WTC11 (cell line): ENCODE measurements around the gene GPATCH2L. TPM values are rescaled to one million over a fixed set of nuclear protein-coding genes. Genes with fewer than 3 reads are reported as not detected.

ENCODE experiments used
- ATAC-seq: fragments of 200-7000 bp; cut with Tn5 transposase; 2 replicates; pipeline ENCODE4 v1.10.0; 2021; ENCODE audit warnings: mild to moderate bottlenecking, moderate library complexity
- CTCF ChIA-PET: fragments of 300-600 bp; sonication (Branson Sonifier 250); formaldehyde crosslinking; loops from one replicate; lab custom pipeline; 2021; ENCODE audit warnings: antibody characterized with exemption; lab: Charles Lee
- POLR2A ChIA-PET: fragments of 350-600 bp; sonication (Branson Sonifier 250); formaldehyde crosslinking; loops from one replicate; lab custom pipeline; 2021; ENCODE audit warnings: antibody characterized with exemption; lab: Charles Lee
- DNase-seq: peaks from one replicate; pipeline ENCODE4 v3.0.0; 2021; ENCODE audit warnings: low spot score
- H3K27ac Mint-ChIP-seq: 2 replicates; pipeline ENCODE4 v1.8.0; 2021; ENCODE audit warnings: mixed read lengths
- H3K27me3 Mint-ChIP-seq: 2 replicates; pipeline ENCODE4 v1.8.0; 2021; ENCODE audit warnings: low read depth, mild to moderate bottlenecking, moderate library complexity, mixed read lengths
- H3K36me3 Mint-ChIP-seq: 2 replicates; pipeline ENCODE4 v1.8.0; 2021; ENCODE audit warnings: mixed read lengths
- H3K4me1 Mint-ChIP-seq: 2 replicates; pipeline ENCODE4 v1.8.0; 2022; ENCODE audit warnings: mixed read lengths
- H3K4me3 Mint-ChIP-seq: 2 replicates; pipeline ENCODE4 v1.8.0; 2021; ENCODE audit warnings: mild to moderate bottlenecking, moderate library complexity, mixed read lengths
- H3K9me3 Mint-ChIP-seq: 2 replicates; pipeline ENCODE4 v1.8.0; 2021; ENCODE audit warnings: mixed read lengths
- CREM ChIP-seq: sonication (generic); formaldehyde crosslinking; IDR thresholded peaks from 2 replicates; pipeline ENCODE4 v1.8.1; 2022; ENCODE audit warnings: mild to moderate bottlenecking, missing genetic modification reagents, moderate library complexity
- E2F1 ChIP-seq: sonication (generic); formaldehyde crosslinking; IDR thresholded peaks from 2 replicates; pipeline ENCODE4 v1.8.0; 2022; ENCODE audit warnings: mild to moderate bottlenecking, missing genetic modification reagents
- E2F4 ChIP-seq: sonication (generic); formaldehyde crosslinking; IDR thresholded peaks from 2 replicates; pipeline ENCODE4 v1.8.1; 2022; ENCODE audit warnings: low read depth, mild to moderate bottlenecking, moderate library complexity, missing genetic modification reagents, borderline replicate concordance
- ELF4 ChIP-seq: sonication (generic); formaldehyde crosslinking; IDR thresholded peaks from 2 replicates; pipeline ENCODE4 v1.8.1; 2022; ENCODE audit warnings: low read depth, mild to moderate bottlenecking, moderate library complexity, missing genetic modification reagents
- ERG ChIP-seq: fragments of 250-450 bp; sonication (Bioruptor Pico); IDR thresholded peaks from 2 replicates; pipeline ENCODE4 v1.8.0; 2021; ENCODE audit warnings: mild to moderate bottlenecking
- ETV6 ChIP-seq: sonication (generic); formaldehyde crosslinking; IDR thresholded peaks from 2 replicates; pipeline ENCODE4 v1.8.1; 2022; ENCODE audit warnings: mild to moderate bottlenecking, missing genetic modification reagents
- FOXJ3 ChIP-seq: sonication (generic); formaldehyde crosslinking; IDR thresholded peaks from 2 replicates; pipeline ENCODE4 v1.9.0; 2021; ENCODE audit warnings: missing genetic modification reagents, mild to moderate bottlenecking, borderline replicate concordance
- GRHL2 ChIP-seq: fragments of 250-450 bp; sonication (Bioruptor Pico); IDR thresholded peaks from 2 replicates; pipeline ENCODE4 v1.8.0; 2022; ENCODE audit warnings: mild to moderate bottlenecking, moderate library complexity; ENCODE audit not compliant: insufficient replicate concordance, severe bottlenecking
- NFE2L1 ChIP-seq: sonication (generic); formaldehyde crosslinking; IDR thresholded peaks from 2 replicates; pipeline ENCODE4 v1.8.1; 2023; ENCODE audit warnings: missing genetic modification reagents
- NFYB ChIP-seq: sonication (generic); formaldehyde crosslinking; conservative IDR thresholded peaks from 2 replicates; pipeline ENCODE4 v1.8.0; 2022; ENCODE audit warnings: low read depth, missing genetic modification reagents
- NR2C2 ChIP-seq: sonication (generic); formaldehyde crosslinking; IDR thresholded peaks from 2 replicates; pipeline ENCODE4 v1.8.0; 2022; ENCODE audit warnings: mild to moderate bottlenecking, missing genetic modification reagents
- NR3C1 ChIP-seq: sonication (generic); formaldehyde crosslinking; conservative IDR thresholded peaks from 2 replicates; pipeline ENCODE4 v1.8.1; 2023; ENCODE audit warnings: low read depth, mild to moderate bottlenecking, missing genetic modification reagents
- TP53 ChIP-seq: sonication (generic); formaldehyde crosslinking; IDR thresholded peaks from 2 replicates; pipeline ENCODE4 v1.8.1; 2023; ENCODE audit warnings: mild to moderate bottlenecking, missing genetic modification reagents
- USF1 ChIP-seq: sonication (generic); formaldehyde crosslinking; IDR thresholded peaks from 2 replicates; pipeline ENCODE4 v1.8.0; 2022; ENCODE audit warnings: mild to moderate bottlenecking, missing genetic modification reagents
- USF2 ChIP-seq: sonication (generic); formaldehyde crosslinking; IDR thresholded peaks from 2 replicates; pipeline ENCODE4 v1.8.1; 2023; ENCODE audit warnings: mild to moderate bottlenecking, missing genetic modification reagents, moderate library complexity
- ZNF121 ChIP-seq: sonication (generic); formaldehyde crosslinking; IDR thresholded peaks from 2 replicates; pipeline ENCODE4 v1.8.0; 2023; ENCODE audit warnings: missing genetic modification reagents
- ZNF232 ChIP-seq: sonication (generic); formaldehyde crosslinking; IDR thresholded peaks from 2 replicates; pipeline ENCODE4 v1.8.0; 2022; ENCODE audit warnings: mild to moderate bottlenecking, missing genetic modification reagents
- ZNF425 ChIP-seq: fragments of 250-450 bp; sonication (Bioruptor Pico); conservative IDR thresholded peaks from 2 replicates; pipeline ENCODE4 v1.9.0; 2021; ENCODE audit warnings: mild to moderate bottlenecking
- ZNF512 ChIP-seq: sonication (generic); formaldehyde crosslinking; IDR thresholded peaks from 2 replicates; pipeline ENCODE4 v1.8.1; 2022; ENCODE audit warnings: missing genetic modification reagents, borderline replicate concordance
- ZSCAN18 ChIP-seq: fragments of 250-450 bp; sonication (Bioruptor Pico); IDR thresholded peaks from 2 replicates; pipeline ENCODE4 v2.1.2; 2022; ENCODE audit warnings: mild to moderate bottlenecking, moderate library complexity
- total RNA-seq: library from RNA; stranded (reverse); gene quantifications from 3 replicates; pipeline ENCODE4 v1.2.3, GENCODE V29; 2021

GPATCH2L gene
- total RNA-seq, 1 experiment from 2014 or later = 67.2 TPM

GRCh38 chr14:76237349-76237990 is 85.7 kb downstream of the GPATCH2L start:
- Mint-ChIP-seq H3K36me3 (peaks cover 26% of the 10 kb centered on the region), H3K9me3 (peaks cover 42% of the 10 kb centered on the region), H3K27ac (no peak overlapping the region), H3K27me3 (no peaks in the 10 kb centered on the region; the same call in 1 of the 2 replicates), H3K4me1 (peaks cover 19% of the 10 kb centered on the region), H3K4me3 (no peak overlapping the region)
- peak; percentile 90 for ATAC-seq
- DNase-seq = peak; percentile 31
- POLR2A ChIA-PET = no interaction called here
- no peak for TF ChIP-seq ZSCAN18 (CRISPR knock-in tag)
- no peak for TF ChIP-seq NFE2L1 (CRISPR knock-in tag)
- no peak for TF ChIP-seq E2F1 (CRISPR knock-in tag)
- TF ChIP-seq E2F4 (CRISPR knock-in tag) = no peak
- CTCF ChIA-PET = interaction anchor here (0.7 to 1.1 kb wide), 3 partner anchors 74 to 139 kb away, joined by 3 to 4 read pairs (median 3); no protein-coding TSS in a partner anchor

GRCh38 chr14:76245097-76245496 is 93.4 kb downstream of the GPATCH2L start:
- ChIA-PET CTCF (no interaction called here), POLR2A (no interaction called here)
- no peak for DNase-seq
- no peak overlapping the region for H3K27ac Mint-ChIP-seq
- H3K4me3 Mint-ChIP-seq = no peak overlapping the region
- peaks cover 23% of the 10 kb centered on the region for H3K36me3 Mint-ChIP-seq
- H3K27me3 Mint-ChIP-seq = no peaks in the 10 kb centered on the region
- TF ChIP-seq FOXJ3 = no peak
- no peak for TF ChIP-seq GRHL2
- no peak for TF ChIP-seq E2F1 (CRISPR knock-in tag)
- no peak for TF ChIP-seq ZNF512 (CRISPR knock-in tag)
- no peak for TF ChIP-seq NR2C2 (CRISPR knock-in tag)
- TF ChIP-seq ETV6 = no peak
- TF ChIP-seq CREM (CRISPR knock-in tag) = no peak
- TF ChIP-seq NFYB = no peak
- no peak for TF ChIP-seq ZNF121 (CRISPR knock-in tag)
- no peak for TF ChIP-seq ELF4 (CRISPR knock-in tag)
- TF ChIP-seq ZNF425 = no peak
- TF ChIP-seq USF1 (CRISPR knock-in tag) = no peak
- no peak for TF ChIP-seq USF2 (CRISPR knock-in tag)
- no peak for TF ChIP-seq ERG (CRISPR knock-in tag)
- no peak for TF ChIP-seq ZSCAN18 (CRISPR knock-in tag)
- TF ChIP-seq ZNF232 (CRISPR knock-in tag) = no peak
- TF ChIP-seq NR3C1 (CRISPR knock-in tag) = no peak
- TF ChIP-seq TP53 (CRISPR knock-in tag) = no peak
- ATAC-seq = no peak
- H3K9me3 Mint-ChIP-seq = peaks cover 33% of the 10 kb centered on the region
- H3K4me1 Mint-ChIP-seq = peaks cover 7% of the 10 kb centered on the region
